ENCODE results near the gene NAE1.

DNA sequence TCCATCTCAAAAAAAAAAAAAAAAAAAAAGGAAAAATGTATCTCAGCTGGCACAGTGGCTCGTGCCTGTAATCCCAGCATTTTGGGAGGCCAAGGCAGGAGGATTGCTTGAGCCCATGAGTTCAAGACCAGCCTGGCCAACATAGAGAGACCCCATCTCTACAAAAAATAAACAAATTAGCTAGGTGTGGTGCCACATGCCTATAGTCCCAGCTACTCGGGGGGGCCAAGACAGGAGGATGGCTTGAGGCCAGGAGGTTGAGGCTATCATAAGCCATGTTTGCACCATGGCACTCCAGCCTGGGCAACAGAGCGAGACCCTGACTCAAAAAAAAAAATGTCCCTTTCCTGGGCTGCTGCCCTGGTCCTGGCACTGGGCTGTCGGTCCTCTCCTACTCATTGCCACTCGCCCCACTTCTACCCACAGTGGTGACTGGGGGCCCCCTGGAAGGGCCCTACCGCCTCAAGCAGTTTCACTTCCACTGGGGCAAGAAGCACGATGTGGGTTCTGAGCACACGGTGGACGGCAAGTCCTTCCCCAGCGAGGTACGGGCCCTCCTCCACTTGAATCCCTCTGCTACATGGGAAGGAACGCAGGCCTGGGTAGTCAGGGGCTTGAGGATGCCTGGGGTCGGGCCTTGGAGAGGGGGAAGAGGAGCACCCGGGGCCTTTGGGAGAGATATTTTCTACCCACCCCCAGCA, 19.5 kb upstream of the NAE1 start:
- TF ChIP-seq, protein P1, sequence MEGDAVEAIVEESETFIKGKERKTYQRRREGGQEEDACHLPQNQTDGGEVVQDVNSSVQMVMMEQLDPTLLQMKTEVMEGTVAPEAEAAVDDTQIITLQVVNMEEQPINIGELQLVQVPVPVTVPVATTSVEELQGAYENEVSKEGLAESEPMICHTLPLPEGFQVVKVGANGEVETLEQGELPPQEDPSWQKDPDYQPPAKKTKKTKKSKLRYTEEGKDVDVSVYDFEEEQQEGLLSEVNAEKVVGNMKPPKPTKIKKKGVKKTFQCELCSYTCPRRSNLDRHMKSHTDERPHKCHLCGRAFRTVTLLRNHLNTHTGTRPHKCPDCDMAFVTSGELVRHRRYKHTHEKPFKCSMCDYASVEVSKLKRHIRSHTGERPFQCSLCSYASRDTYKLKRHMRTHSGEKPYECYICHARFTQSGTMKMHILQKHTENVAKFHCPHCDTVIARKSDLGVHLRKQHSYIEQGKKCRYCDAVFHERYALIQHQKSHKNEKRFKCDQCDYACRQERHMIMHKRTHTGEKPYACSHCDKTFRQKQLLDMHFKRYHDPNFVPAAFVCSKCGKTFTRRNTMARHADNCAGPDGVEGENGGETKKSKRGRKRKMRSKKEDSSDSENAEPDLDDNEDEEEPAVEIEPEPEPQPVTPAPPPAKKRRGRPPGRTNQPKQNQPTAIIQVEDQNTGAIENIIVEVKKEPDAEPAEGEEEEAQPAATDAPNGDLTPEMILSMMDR (IDR thresholded peaks at IDR 0.05; ENCODE audit: insufficient read depth, low read depth, low read length): no peak
- no peak for TF ChIP-seq EZH2 (IDR thresholded peaks at IDR 0.05; ENCODE audit: insufficient read depth, low read length)
